Ovary (tissue), 3 donors: ENCODE data around the gene SHC4.

ENCODE experiments used
- POLR2A ChIP-seq: fragments of 450-650 bp; IDR thresholded peaks from one replicate; pipeline ENCODE4 v1.6.1; 2017; ENCODE audit warnings: antibody characterized with exemption, mild to moderate bottlenecking, moderate library complexity
- TF ChIP-seq, protein P1 (sequence below), 3 donors: fragments of 450-650 bp in 2 of 3; fragments of 200-600 bp in 1 of 3; IDR thresholded peaks; one replicate each; pipeline versions ENCODE4 v1.5.1 to v1.8.0; 2016 to 2022; ENCODE audit warnings: antibody characterized with exemption in 3 of 3, mild to moderate bottlenecking in 1 of 3
- donor health status: DM: no; HTN: no; CAD: no.

- TF ChIP-seq, protein P1, sequence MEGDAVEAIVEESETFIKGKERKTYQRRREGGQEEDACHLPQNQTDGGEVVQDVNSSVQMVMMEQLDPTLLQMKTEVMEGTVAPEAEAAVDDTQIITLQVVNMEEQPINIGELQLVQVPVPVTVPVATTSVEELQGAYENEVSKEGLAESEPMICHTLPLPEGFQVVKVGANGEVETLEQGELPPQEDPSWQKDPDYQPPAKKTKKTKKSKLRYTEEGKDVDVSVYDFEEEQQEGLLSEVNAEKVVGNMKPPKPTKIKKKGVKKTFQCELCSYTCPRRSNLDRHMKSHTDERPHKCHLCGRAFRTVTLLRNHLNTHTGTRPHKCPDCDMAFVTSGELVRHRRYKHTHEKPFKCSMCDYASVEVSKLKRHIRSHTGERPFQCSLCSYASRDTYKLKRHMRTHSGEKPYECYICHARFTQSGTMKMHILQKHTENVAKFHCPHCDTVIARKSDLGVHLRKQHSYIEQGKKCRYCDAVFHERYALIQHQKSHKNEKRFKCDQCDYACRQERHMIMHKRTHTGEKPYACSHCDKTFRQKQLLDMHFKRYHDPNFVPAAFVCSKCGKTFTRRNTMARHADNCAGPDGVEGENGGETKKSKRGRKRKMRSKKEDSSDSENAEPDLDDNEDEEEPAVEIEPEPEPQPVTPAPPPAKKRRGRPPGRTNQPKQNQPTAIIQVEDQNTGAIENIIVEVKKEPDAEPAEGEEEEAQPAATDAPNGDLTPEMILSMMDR (IDR thresholded peaks at IDR 0.05), result no peak
- TF ChIP-seq POLR2A, result no peak
Measured at GRCh38 chr15:48945386-48945785, 18.3 kb downstream of the SHC4 start.
